CD1c-positive myeloid dendritic cell (primary cell): ENCODE measurements around the gene RPL5.

Experiments used
- DNase-seq: peaks from one replicate; pipeline ENCODE4 v3.0.0-alpha.2; 2016; ENCODE audit errors: extremely low spot score

Gene RPL5

DNA sequence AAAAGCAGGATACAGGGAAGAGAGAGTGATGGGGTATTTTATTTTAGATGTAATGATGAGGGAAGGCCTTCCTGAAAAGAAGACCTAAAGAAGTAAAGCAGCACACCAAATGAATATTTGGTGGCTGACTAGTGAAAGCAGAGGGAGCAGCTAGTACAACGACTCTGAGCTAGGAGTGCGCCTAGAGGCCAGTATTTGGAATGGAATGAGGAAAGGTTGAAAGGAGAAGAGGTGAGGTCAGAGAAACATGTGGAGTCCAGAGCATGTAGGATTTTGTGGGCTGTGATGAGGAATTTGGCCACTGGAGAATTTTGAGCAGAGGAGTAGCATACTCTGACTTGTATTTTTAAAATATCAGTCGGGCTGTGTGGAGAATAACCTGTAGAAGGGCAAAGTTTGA, 11.8 kb upstream of the RPL5 start:
- DNase-seq: no peak

GRCh38 chr1:92820551-92820950, 11.3 kb upstream of the RPL5 start:
- DNase-seq: no peak

- no peak for DNase-seq
Observed at GRCh38 chr1:92822879-92823278, 9.0 kb upstream of the RPL5 start.

DNA sequence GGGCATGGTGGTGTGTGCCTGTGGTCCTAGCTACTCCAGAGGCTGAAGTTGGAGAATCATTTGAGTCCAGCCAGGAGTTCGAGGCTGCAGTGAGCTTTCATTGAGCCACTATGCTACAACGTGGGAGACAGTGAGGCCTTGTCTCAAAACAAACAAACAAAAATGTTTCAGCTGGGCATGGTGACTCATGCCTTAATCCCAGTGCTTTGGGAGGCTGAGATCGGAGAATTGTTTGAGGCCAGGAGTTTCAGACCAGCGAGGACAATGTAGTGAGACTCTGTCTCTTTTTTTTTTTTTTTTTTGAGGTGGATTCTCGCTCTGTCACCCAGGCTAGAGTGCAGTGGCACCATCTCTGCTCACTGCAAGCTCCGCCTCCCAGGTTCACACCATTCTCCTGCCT, 5.0 kb upstream of the RPL5 start:
- no peak for DNase-seq

DNA sequence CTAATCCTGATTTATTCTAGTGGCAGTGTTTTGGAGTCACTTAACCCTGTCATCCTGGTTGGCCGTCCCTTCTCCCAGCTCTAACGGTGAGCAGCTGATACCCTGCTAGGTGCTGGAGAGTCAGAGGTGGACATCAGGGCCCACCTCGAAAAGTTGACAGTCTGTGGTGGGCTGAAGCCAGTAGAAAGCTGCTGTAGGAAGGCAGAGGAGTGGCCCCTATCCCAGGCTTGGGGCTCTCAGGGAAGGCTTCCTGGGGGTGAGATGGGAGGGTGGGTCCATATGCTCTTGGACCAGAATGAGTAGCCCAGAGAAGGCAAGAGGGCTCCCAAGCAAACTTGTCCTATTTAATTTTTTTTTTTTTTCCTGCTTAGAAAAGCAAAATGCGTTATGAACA, 475 bp upstream of the RPL5 start:
- DNase-seq: no peak

GRCh38 chr1:92832537-92833114, 786 bp downstream of the RPL5 start:
- no peak for DNase-seq

- no peak for DNase-seq
Observed at GRCh38 chr1:92833840-92834239, 2.0 kb downstream of the RPL5 start.

GRCh38 chr1:92834617-92835016, 2.8 kb downstream of the RPL5 start:
- no peak for DNase-seq

GRCh38 chr1:92837062-92837461, 5.2 kb downstream of the RPL5 start:
- DNase-seq: no peak

DNA sequence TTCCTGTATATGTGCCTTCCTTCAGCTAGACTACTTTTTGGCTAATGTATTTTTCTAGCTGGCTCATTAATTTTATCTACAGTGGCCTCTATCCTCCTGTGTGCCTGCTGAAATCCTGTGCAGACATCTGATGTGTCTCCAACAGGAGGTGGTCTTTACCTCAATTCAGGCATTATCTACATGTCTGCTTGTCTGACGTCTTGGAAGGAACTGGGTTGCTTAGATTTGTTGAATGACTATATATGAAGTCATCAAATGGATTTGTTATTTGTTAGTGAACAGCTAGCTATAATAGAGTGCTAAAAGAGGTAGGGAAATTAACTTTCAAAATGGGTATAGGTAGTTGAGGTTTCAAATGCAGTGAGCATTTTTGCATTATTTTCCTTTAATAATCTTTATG, 6.7 kb downstream of the RPL5 start:
- DNase-seq: no peak

DNA sequence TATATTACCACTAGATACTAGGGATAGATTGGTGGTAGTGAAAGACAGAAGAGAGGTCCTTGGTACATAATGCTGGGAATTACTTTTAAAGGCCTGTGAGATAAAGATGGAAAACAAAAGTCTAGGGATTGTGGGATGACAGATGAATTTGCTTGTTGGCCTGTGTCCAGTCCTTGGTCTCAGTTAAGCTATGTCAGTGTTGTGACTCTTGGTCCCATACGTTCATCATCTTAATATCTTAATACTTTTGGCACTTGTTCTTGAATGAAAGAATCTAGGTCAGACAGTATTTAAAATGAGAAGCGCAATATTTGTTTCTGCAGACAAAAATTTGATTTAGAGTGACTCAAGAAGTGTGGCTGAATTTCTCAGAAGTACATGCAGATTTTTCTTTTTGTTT, 7.6 kb downstream of the RPL5 start:
- no peak for DNase-seq

GRCh38 chr1:92840600-92840999, 8.8 kb downstream of the RPL5 start:
- no peak for DNase-seq

DNA sequence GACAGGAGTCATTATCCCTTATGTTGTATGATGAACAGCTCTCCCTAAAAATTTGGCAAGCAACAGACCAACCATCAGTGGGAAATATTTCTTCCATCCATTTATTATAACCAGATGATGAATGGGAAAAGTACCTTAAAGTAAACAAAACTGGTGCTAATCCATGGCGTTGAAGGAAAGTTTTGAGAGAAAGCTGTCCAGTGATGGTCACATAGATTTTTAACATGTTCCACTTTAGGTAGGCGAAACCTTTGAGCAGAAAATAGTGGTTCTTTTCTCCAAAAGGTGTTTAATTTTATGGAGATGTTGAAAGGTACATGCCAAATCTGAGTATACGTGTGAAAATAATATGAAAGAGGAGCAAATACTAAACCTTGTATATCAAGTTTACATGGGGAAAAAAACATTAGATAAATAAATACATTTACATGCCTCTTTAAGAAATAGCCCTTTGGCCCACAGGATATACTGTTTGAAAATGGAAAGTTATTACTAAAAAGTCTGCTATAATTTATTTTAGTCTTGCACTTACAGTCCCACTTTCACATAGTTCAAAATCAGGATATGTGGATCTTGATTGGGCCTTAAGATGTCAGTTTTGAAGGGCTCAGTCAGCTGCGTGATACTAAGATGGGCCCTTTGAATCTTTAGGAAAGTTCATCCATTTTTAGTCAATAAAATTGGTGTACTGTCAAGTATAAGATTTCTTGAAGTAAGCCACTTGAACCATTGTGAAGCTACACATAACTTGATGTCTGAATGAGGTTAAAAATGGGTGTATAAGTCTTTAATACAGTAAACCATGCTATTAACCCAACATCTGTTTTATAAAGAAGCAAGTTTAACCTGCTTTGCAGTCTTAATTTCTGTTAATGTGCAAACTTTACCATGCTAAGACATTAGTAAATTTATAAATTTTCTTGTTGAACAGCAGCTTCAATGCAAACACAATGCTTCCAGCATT, 10.5 kb downstream of the RPL5 start:
- no peak for DNase-seq

- no peak for DNase-seq
Observed at GRCh38 chr1:92843046-92843423, 11.2 kb downstream of the RPL5 start.

GRCh38 chr1:92843429-92844352, 11.9 kb downstream of the RPL5 start:
- DNase-seq: no peak

DNA sequence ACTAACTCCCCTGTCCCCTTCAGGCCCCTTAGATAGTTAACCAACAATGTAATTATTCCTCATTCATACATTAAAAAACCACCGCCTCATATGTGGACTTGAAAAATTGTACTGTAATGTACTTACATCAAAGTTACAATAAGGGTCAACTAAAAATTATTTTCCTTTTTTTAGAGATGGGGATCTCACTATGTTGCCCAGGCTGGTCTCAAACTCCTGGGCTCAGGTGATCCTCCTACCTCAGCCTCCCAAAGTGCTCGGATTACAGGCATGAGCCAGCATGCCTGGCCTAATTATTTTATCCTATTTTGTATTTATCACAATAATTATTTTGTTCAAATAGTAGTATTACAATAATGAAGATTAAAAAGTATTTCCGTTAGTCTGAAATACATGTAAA, 12.6 kb downstream of the RPL5 start:
- no peak for DNase-seq

DNA sequence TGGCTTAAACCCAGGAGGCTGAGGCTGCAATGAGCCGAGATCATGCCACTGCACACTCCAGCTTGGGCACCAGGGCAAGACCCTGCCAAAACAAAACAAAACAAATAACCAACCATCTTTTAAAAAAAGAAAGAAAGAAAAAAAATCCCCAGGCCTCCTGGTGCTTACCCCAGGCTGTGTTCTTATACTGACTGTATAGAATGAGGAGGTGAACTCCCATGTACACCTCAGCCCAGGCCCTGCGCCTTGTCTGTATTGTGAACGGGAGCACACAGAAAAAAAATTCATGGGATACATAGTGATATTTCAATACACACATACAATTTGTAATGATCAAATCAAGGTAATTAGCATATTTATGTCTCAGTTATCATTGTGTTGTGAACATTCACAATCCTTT, 14.1 kb downstream of the RPL5 start:
- no peak for DNase-seq

GRCh38 chr1:92848201-92848600, 16.4 kb downstream of the RPL5 start:
- DNase-seq: no peak

GRCh38 chr1:92850019-92850418, 18.2 kb downstream of the RPL5 start:
- no peak for DNase-seq

DNA sequence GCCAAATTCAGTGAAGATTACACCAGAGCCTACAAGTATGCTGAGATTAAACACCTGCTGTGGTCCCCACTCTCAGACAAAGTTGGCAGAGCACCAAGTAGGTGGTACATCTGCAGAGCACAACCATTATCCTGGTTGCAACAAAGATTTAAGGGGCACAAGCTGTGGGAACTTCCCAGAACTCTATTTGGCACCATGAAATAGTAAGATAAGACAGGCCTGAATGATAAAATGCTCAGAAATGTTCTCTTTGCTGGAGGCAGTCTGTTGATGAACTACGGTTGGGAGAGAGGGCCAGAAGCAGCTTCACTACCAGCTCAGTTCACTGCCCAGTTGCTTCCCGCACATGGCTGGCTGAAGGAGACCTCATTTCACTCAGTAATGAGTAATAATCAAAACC, 19.9 kb downstream of the RPL5 start:
- no peak for DNase-seq

GRCh38 chr1:92853299-92853698, 21.5 kb downstream of the RPL5 start:
- peak; percentile 64 for DNase-seq

DNA sequence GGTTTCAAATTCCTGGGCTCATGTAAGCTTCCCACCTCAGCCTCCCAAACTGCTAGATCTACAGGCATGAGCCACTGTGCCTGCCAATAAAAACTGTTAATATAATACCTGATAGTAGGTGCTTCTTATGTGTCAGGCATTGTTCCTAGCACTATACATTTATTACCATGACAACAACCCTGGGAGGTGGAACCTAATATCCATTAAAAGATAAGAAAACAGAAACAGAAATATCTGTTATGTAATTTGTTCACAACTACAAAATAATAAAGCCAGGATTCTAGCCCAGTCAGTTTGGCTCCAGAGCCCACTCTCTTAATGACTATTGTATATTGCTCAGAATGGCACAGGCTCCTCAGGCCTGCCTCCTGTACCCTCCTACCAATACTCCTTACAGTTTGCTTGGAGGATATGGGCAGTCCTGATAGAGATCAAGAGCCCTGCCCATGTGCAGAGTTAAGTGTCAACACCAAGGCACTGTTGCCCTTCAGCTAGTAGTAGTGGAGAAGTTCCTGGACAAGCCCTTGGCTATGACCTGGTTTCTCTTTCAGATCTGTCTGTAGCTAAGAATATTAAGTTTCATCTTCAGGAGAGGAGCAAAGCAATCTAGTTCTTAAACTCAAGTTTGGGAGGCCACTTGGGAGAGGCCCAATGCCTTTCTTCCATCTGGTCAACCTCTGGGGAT, 22.4 kb downstream of the RPL5 start:
- DNase-seq: no peak
